WTC11 (cell line): ENCODE measurements around the gene LENG8. TPM values are rescaled to one million over a fixed set of nuclear protein-coding genes. Genes with fewer than 3 reads are reported as not detected.
A peak's percentile ranks its signal among the peaks of the same experiment; 100 is the strongest.

Source experiments
- ATF2 ChIP-seq: sonication (generic); formaldehyde crosslinking; IDR thresholded peaks from 2 replicates; pipeline ENCODE4 v1.8.1; 2022; ENCODE audit warnings: low read depth, missing genetic modification reagents, borderline replicate concordance
- ATF3 ChIP-seq: sonication (generic); formaldehyde crosslinking; conservative IDR thresholded peaks from 2 replicates; pipeline ENCODE4 v1.8.1; 2022; ENCODE audit warnings: mild to moderate bottlenecking, missing genetic modification reagents
- ELF4 ChIP-seq: sonication (generic); formaldehyde crosslinking; IDR thresholded peaks from 2 replicates; pipeline ENCODE4 v1.8.1; 2022; ENCODE audit warnings: low read depth, mild to moderate bottlenecking, moderate library complexity, missing genetic modification reagents
- ERG ChIP-seq: fragments of 250-450 bp; sonication (Bioruptor Pico); IDR thresholded peaks from 2 replicates; pipeline ENCODE4 v1.8.0; 2021; ENCODE audit warnings: mild to moderate bottlenecking
- FOXP4 ChIP-seq: sonication (generic); formaldehyde crosslinking; IDR thresholded peaks from 2 replicates; pipeline ENCODE4 v1.8.0; 2022; ENCODE audit warnings: mild to moderate bottlenecking, missing genetic modification reagents
- GABPB1 ChIP-seq: sonication (generic); formaldehyde crosslinking; IDR thresholded peaks from 2 replicates; pipeline ENCODE4 v1.8.1; 2023; ENCODE audit warnings: mild to moderate bottlenecking, missing genetic modification reagents
- GTF2I ChIP-seq: fragments of 250-450 bp; sonication (Bioruptor Pico); conservative IDR thresholded peaks from 2 replicates; pipeline ENCODE4 v1.4.0; 2021; ENCODE audit warnings: mild to moderate bottlenecking
- MAX ChIP-seq: sonication (generic); formaldehyde crosslinking; IDR thresholded peaks from 2 replicates; pipeline ENCODE4 v1.8.0; 2022; ENCODE audit warnings: mild to moderate bottlenecking, missing genetic modification reagents
- MYBL2 ChIP-seq: sonication (generic); formaldehyde crosslinking; IDR thresholded peaks from 2 replicates; pipeline ENCODE4 v1.8.1; 2023; ENCODE audit warnings: mild to moderate bottlenecking, moderate library complexity, missing genetic modification reagents
- PREB ChIP-seq: sonication (generic); formaldehyde crosslinking; IDR thresholded peaks from 2 replicates; pipeline ENCODE4 v1.8.1; 2022; ENCODE audit warnings: mild to moderate bottlenecking, missing genetic modification reagents, moderate library complexity, borderline replicate concordance
- USF1 ChIP-seq: sonication (generic); formaldehyde crosslinking; IDR thresholded peaks from 2 replicates; pipeline ENCODE4 v1.8.0; 2022; ENCODE audit warnings: mild to moderate bottlenecking, missing genetic modification reagents
- ZBTB43 ChIP-seq: sonication (generic); formaldehyde crosslinking; IDR thresholded peaks from 2 replicates; pipeline ENCODE4 v1.8.1; 2023; ENCODE audit warnings: mild to moderate bottlenecking, missing genetic modification reagents
- ZNF263 ChIP-seq: sonication (generic); formaldehyde crosslinking; IDR thresholded peaks from 2 replicates; pipeline ENCODE4 v1.8.1; 2022; ENCODE audit warnings: low read depth, mild to moderate bottlenecking, moderate library complexity, missing genetic modification reagents
- ZNF281 ChIP-seq: sonication (generic); formaldehyde crosslinking; IDR thresholded peaks from 2 replicates; pipeline ENCODE4 v1.8.0; 2023; ENCODE audit warnings: mild to moderate bottlenecking, missing genetic modification reagents
- ZNF317 ChIP-seq: sonication (generic); formaldehyde crosslinking; IDR thresholded peaks from 2 replicates; pipeline ENCODE4 v1.8.1; 2023; ENCODE audit warnings: low read depth, mild to moderate bottlenecking, moderate library complexity, missing genetic modification reagents, borderline replicate concordance
- ZNF416 ChIP-seq: fragments of 250-450 bp; sonication (Bioruptor Pico); IDR thresholded peaks from 2 replicates; pipeline ENCODE4 v1.9.0; 2021; ENCODE audit warnings: mild to moderate bottlenecking, inconsistent platforms
- ZNF423 ChIP-seq: fragments of 250-450 bp; sonication (Bioruptor Pico); IDR thresholded peaks from 2 replicates; pipeline ENCODE4 v2.1.2; 2022; ENCODE audit warnings: mild to moderate bottlenecking, moderate library complexity
- ZNF425 ChIP-seq: fragments of 250-450 bp; sonication (Bioruptor Pico); conservative IDR thresholded peaks from 2 replicates; pipeline ENCODE4 v1.9.0; 2021; ENCODE audit warnings: mild to moderate bottlenecking
- ZSCAN18 ChIP-seq: fragments of 250-450 bp; sonication (Bioruptor Pico); IDR thresholded peaks from 2 replicates; pipeline ENCODE4 v2.1.2; 2022; ENCODE audit warnings: mild to moderate bottlenecking, moderate library complexity
- total RNA-seq: library from RNA; stranded (reverse); gene quantifications from 3 replicates; pipeline ENCODE4 v1.2.3, GENCODE V29; 2021

LENG8 gene
- total RNA-seq, 1 experiment from 2014 or later = 175 TPM

GRCh38 chr19:54462655-54463530 lies 13.9 kb downstream of the LENG8 start (continued):
- TF ChIP-seq ZNF425 (CRISPR knock-in tag) = peak; percentile 66; the same call in 1 of the 2 replicates
- TF ChIP-seq FOXP4 (CRISPR knock-in tag) = peak; percentile 86
- peak; percentile 94 for TF ChIP-seq MYBL2 (CRISPR knock-in tag)
- TF ChIP-seq ZNF263 = peak; percentile 66; the same call in 1 of the 2 replicates
- peak; percentile 74; the same call in 1 of the 2 replicates for TF ChIP-seq PREB (CRISPR knock-in tag)
- no peak for TF ChIP-seq ATF3 (CRISPR knock-in tag)
- TF ChIP-seq ZNF281 (CRISPR knock-in tag) = peak; percentile 74; the same call in 1 of the 2 replicates
- TF ChIP-seq GTF2I (CRISPR knock-in tag) = no peak
- peak; percentile 96 for TF ChIP-seq MAX (CRISPR knock-in tag)
- no peak; the same call in 1 of the 2 replicates for TF ChIP-seq ERG (CRISPR knock-in tag)
- no peak; the same call in 1 of the 2 replicates for TF ChIP-seq GABPB1 (CRISPR knock-in tag)
- TF ChIP-seq ATF2 (CRISPR knock-in tag) = peak; percentile 23; the same call in 1 of the 2 replicates
- TF ChIP-seq ZNF416 (CRISPR knock-in tag) = peak; percentile 77; the same call in 1 of the 2 replicates
- TF ChIP-seq USF1 (CRISPR knock-in tag) = peak; percentile 58; the same call in 1 of the 2 replicates
- peak; percentile 84 for TF ChIP-seq ZNF423
- no peak; the same call in 1 of the 2 replicates for TF ChIP-seq ZNF317 (CRISPR knock-in tag)
- 0 out of 2 replicates have a peak, but pooled peaks have one; percentile 28 for TF ChIP-seq ELF4 (CRISPR knock-in tag)
- TF ChIP-seq ZBTB43 = peak; percentile 92
- TF ChIP-seq ZSCAN18 (CRISPR knock-in tag) = no peak
